ENCODE measurements around the gene CEP83.
"Not testable (repeated sequence)": the region's sequence is repeated elsewhere in the genome, so short reads cannot be mapped to it uniquely, and the experiment has no call there.

CEP83 gene

DNA sequence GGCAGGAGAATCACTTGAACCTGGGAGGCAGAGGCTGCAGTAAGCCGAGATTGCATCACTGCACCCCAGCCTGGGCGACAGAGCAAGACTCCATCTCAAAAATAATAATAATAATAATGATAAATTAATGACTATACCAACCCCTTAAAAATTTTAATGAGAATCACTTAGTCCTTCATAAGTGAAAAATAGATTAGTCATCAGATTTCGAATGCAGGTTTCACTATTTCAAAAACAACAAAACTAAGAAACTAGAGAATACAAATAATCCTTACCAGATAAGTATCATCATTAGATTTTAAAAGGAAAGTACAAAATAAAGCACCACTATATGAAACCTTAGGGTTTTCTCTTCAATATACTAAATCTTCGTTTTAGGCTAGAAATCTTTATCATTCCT lies 62.3 kb downstream of the CEP83 start:
- Histone ChIP-seq H3K27me3 (ENCODE audit: insufficient read depth, poor library complexity, severe bottlenecking) (no peaks in the 10 kb centered on the region), H3K27ac (ENCODE audit: poor library complexity, severe bottlenecking) (no peak overlapping the region), H3K4me3 (ENCODE audit: severe bottlenecking) (no peak overlapping the region), H3K4me1 (ENCODE audit: insufficient read depth, poor library complexity, severe bottlenecking) (no peaks in the 10 kb centered on the region), H3K9me3 (ENCODE audit: severe bottlenecking) (no peaks in the 10 kb centered on the region), H3K36me3 (ENCODE audit: low read depth) (peaks cover 19% of the 10 kb centered on the region)
- DNase-seq (ENCODE audit: low spot score): no peak
- TF ChIP-seq, protein P1, sequence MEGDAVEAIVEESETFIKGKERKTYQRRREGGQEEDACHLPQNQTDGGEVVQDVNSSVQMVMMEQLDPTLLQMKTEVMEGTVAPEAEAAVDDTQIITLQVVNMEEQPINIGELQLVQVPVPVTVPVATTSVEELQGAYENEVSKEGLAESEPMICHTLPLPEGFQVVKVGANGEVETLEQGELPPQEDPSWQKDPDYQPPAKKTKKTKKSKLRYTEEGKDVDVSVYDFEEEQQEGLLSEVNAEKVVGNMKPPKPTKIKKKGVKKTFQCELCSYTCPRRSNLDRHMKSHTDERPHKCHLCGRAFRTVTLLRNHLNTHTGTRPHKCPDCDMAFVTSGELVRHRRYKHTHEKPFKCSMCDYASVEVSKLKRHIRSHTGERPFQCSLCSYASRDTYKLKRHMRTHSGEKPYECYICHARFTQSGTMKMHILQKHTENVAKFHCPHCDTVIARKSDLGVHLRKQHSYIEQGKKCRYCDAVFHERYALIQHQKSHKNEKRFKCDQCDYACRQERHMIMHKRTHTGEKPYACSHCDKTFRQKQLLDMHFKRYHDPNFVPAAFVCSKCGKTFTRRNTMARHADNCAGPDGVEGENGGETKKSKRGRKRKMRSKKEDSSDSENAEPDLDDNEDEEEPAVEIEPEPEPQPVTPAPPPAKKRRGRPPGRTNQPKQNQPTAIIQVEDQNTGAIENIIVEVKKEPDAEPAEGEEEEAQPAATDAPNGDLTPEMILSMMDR (IDR thresholded peaks at IDR 0.05; ENCODE audit: poor library complexity, severe bottlenecking): no peak
- no peak for ATAC-seq (ENCODE audit: low read depth)

GRCh38 chr12:94396014-94396413 lies 63.7 kb downstream of the CEP83 start:
- H3K27me3 ChIP-seq (ENCODE audit: insufficient read depth, poor library complexity, severe bottlenecking); DNase-seq (ENCODE audit: low spot score); H3K4me3 ChIP-seq (ENCODE audit: severe bottlenecking); H3K4me1 ChIP-seq (ENCODE audit: insufficient read depth, poor library complexity, severe bottlenecking); H3K9me3 ChIP-seq (ENCODE audit: severe bottlenecking); H3K27ac ChIP-seq (ENCODE audit: poor library complexity, severe bottlenecking); ATAC-seq (ENCODE audit: low read depth): not testable (repeated sequence)
- peaks cover 11% of the 10 kb centered on the region for H3K36me3 ChIP-seq (ENCODE audit: low read depth)

DNA sequence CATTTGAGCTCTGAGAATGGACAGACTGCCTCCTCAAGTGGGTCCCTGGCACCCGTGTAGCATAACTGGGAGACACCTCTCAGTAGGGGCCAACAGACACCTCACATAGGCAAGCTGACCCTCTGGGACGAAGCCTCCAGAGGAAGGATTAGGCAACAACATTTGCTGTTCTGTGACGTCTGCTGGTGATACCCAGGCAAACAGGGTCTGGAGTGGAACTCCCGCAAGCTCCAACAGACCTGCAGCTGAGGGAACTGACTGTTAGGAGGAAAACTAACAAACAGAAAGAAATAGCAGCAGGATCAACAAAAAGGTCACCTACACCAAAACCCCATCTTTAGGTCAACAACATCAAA lies 69.6 kb downstream of the CEP83 start:
- no peak overlapping the region for H3K4me3 ChIP-seq (ENCODE audit: severe bottlenecking)
- DNase-seq (ENCODE audit: low spot score) (no peak), ATAC-seq (ENCODE audit: low read depth) (no peak)
- peaks cover 3% of the 10 kb centered on the region; the same call in 1 of the 2 replicates for H3K36me3 ChIP-seq (ENCODE audit: low read depth)
- TF ChIP-seq, protein P1 (IDR thresholded peaks at IDR 0.05; ENCODE audit: poor library complexity, severe bottlenecking): no peak
- no peaks in the 10 kb centered on the region for H3K27me3 ChIP-seq (ENCODE audit: insufficient read depth, poor library complexity, severe bottlenecking)
- H3K4me1 ChIP-seq (ENCODE audit: insufficient read depth, poor library complexity, severe bottlenecking): no peaks in the 10 kb centered on the region
- peaks cover under 1% of the 10 kb centered on the region for H3K9me3 ChIP-seq (ENCODE audit: severe bottlenecking)
- no peak overlapping the region for H3K27ac ChIP-seq (ENCODE audit: poor library complexity, severe bottlenecking)

- not testable (repeated sequence) for H3K27me3 ChIP-seq (ENCODE audit: insufficient read depth, poor library complexity, severe bottlenecking); H3K9me3 ChIP-seq (ENCODE audit: severe bottlenecking); H3K4me3 ChIP-seq (ENCODE audit: severe bottlenecking); H3K27ac ChIP-seq (ENCODE audit: poor library complexity, severe bottlenecking); H3K4me1 ChIP-seq (ENCODE audit: insufficient read depth, poor library complexity, severe bottlenecking); H3K36me3 ChIP-seq (ENCODE audit: low read depth); ATAC-seq (ENCODE audit: low read depth); DNase-seq (ENCODE audit: low spot score)
These were observed 70.1 kb downstream of the CEP83 start for GRCh38 chr12:94389482-94390129.

- Histone ChIP-seq H3K9me3 (ENCODE audit: severe bottlenecking) (peaks cover 6% of the 10 kb centered on the region), H3K36me3 (ENCODE audit: low read depth) (peaks cover 8% of the 10 kb centered on the region; the same call in 1 of the 2 replicates), H3K4me3 (ENCODE audit: severe bottlenecking) (no peak overlapping the region), H3K27ac (ENCODE audit: poor library complexity, severe bottlenecking) (no peak overlapping the region), H3K27me3 (ENCODE audit: insufficient read depth, poor library complexity, severe bottlenecking) (no peaks in the 10 kb centered on the region), H3K4me1 (ENCODE audit: insufficient read depth, poor library complexity, severe bottlenecking) (no peaks in the 10 kb centered on the region)
- no peak for DNase-seq (ENCODE audit: low spot score)
- no peak for ATAC-seq (ENCODE audit: low read depth)
- TF ChIP-seq, protein P1 (IDR thresholded peaks at IDR 0.05; ENCODE audit: poor library complexity, severe bottlenecking): no peak
These were observed 73.2 kb downstream of the CEP83 start for GRCh38 chr12:94386422-94386821.

- H3K4me3 ChIP-seq (ENCODE audit: severe bottlenecking): no peak overlapping the region
- no peak overlapping the region for H3K27ac ChIP-seq (ENCODE audit: poor library complexity, severe bottlenecking)
- TF ChIP-seq, protein P1 (IDR thresholded peaks at IDR 0.05; ENCODE audit: poor library complexity, severe bottlenecking): no peak
- H3K36me3 ChIP-seq (ENCODE audit: low read depth): peaks cover 8% of the 10 kb centered on the region; the same call in 1 of the 2 replicates
- H3K4me1 ChIP-seq (ENCODE audit: insufficient read depth, poor library complexity, severe bottlenecking): no peaks in the 10 kb centered on the region
- ATAC-seq (ENCODE audit: low read depth): no peak
- H3K27me3 ChIP-seq (ENCODE audit: insufficient read depth, poor library complexity, severe bottlenecking): no peaks in the 10 kb centered on the region
- DNase-seq (ENCODE audit: low spot score): no peak
- H3K9me3 ChIP-seq (ENCODE audit: severe bottlenecking): peaks cover 6% of the 10 kb centered on the region
These were observed 75.6 kb downstream of the CEP83 start for GRCh38 chr12:94384030-94384429.

Measured in RWPE2 (cell line).